ENCODE data around the gene AMPD3.
A peak's percentile ranks its signal among the peaks of the same experiment; 100 is the strongest.

Gene AMPD3

GRCh38 chr11:10454878-10455631, at the start of gene AMPD3:
Gene AMPD3, plus strand, starts transcription at chr11:10455264. Its CDS starts 6,256 bp downstream, at chr11:10461520.
- H3K4me3 ChIP-seq (ENCODE audit: low read depth, low read length): peak within 1 kb of the TSS; percentile 47
- TF ChIP-seq, protein P1, sequence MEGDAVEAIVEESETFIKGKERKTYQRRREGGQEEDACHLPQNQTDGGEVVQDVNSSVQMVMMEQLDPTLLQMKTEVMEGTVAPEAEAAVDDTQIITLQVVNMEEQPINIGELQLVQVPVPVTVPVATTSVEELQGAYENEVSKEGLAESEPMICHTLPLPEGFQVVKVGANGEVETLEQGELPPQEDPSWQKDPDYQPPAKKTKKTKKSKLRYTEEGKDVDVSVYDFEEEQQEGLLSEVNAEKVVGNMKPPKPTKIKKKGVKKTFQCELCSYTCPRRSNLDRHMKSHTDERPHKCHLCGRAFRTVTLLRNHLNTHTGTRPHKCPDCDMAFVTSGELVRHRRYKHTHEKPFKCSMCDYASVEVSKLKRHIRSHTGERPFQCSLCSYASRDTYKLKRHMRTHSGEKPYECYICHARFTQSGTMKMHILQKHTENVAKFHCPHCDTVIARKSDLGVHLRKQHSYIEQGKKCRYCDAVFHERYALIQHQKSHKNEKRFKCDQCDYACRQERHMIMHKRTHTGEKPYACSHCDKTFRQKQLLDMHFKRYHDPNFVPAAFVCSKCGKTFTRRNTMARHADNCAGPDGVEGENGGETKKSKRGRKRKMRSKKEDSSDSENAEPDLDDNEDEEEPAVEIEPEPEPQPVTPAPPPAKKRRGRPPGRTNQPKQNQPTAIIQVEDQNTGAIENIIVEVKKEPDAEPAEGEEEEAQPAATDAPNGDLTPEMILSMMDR (conservative IDR thresholded peaks at IDR 0.05; ENCODE audit: low read depth, low read length): no peak
- peak; percentile 97 for DNase-seq (ENCODE audit: low read depth)

DNA sequence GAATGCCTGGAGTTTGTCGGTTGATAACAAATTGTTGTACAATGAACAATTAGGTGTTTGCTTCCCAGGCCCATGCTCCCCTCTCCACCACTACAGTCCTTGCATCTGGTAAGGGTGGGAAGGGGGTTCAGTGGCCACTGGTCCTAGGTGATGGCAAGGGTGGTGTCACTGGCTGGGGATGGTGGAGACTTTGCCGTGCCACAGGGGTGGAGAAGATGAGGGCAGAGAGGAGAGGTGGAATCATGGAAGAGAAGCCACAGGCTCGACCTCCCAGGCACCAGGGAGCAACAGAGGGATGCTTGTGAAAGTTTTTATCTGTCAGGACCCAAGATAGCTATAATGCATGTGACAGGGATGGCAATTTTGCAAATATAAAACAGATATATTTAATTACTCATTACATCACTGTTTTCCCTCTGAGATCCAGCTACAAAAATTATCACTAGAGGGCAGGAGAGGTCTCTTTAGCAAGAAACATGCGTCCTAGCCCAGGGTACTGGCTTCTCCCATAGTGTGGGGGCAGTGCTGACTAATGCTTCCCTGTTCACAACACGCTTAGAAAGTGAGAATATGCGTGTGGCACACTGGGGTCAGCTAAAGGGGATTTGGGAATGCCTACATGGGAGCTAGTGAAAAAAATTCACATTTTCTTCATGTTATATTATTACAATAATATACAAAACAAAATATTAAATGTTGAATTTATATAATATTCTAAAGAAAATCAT, 49.0 kb upstream of the AMPD3 start:
- peak; percentile 93 for DNase-seq (ENCODE audit: low read depth)
- TF ChIP-seq, protein P1 (conservative IDR thresholded peaks at IDR 0.05; ENCODE audit: low read depth, low read length): peak; percentile 82
- no peak overlapping the region for H3K4me3 ChIP-seq (ENCODE audit: low read depth, low read length)

DNA sequence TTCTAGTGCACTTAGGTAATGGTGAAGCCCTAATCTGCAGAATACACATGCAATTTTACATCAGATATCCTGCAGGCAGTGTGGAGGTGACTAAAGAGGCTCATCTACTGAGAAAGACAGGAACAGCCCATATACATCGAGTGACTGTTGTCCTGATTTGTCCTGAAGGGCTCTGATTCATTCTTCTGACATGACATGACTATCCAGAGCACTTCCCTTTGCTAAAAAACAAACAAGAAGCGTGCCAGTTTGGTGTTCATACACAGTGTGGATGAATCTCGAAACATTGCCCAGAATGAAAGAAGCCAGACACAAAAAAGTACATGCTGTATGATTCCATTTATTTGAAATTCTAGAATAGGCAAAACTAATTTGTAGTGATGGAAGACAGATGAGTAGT, 48.0 kb upstream of the AMPD3 start:
- TF ChIP-seq, protein P1 (conservative IDR thresholded peaks at IDR 0.05; ENCODE audit: low read depth, low read length): no peak
- no peak overlapping the region for H3K4me3 ChIP-seq (ENCODE audit: low read depth, low read length)
- DNase-seq (ENCODE audit: low read depth): no peak

GRCh38 chr11:10407749-10408685, 47.0 kb upstream of the AMPD3 start:
- TF ChIP-seq, protein P1 (conservative IDR thresholded peaks at IDR 0.05; ENCODE audit: low read depth, low read length): no peak
- no peak for DNase-seq (ENCODE audit: low read depth)
- H3K4me3 ChIP-seq (ENCODE audit: low read depth, low read length): no peak overlapping the region

DNA sequence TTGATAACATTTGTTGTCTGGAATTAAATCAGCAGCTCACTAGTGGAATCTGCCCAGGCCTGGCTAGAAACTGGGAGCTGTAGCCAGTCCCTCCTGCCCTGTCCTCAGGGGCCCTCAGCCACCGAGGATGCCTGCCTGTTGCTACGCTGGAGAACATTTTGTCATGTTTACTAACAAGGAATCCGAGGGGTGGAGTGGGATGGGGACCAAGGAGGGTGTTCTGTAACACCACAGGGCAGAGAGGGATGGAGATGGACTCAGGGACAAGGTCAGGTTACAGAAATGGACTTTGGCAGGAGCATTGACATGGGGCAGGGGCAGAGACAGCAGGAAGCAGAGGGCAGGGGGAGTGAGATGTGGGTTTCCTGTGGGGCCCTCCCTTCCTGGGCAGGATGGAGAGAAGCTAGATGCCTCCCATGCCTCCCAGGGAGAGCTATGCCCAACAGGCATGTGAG, 45.8 kb upstream of the AMPD3 start:
- TF ChIP-seq, protein P1 (conservative IDR thresholded peaks at IDR 0.05; ENCODE audit: low read depth, low read length): no peak
- no peak for DNase-seq (ENCODE audit: low read depth)
- no peak overlapping the region for H3K4me3 ChIP-seq (ENCODE audit: low read depth, low read length)

GRCh38 chr11:10410106-10410843, 44.8 kb upstream of the AMPD3 start:
- H3K4me3 ChIP-seq (ENCODE audit: low read depth, low read length): no peak overlapping the region
- TF ChIP-seq, protein P1 (conservative IDR thresholded peaks at IDR 0.05; ENCODE audit: low read depth, low read length): no peak
- DNase-seq (ENCODE audit: low read depth): no peak
